HepG2 (cell line): ENCODE results near the gene RNFT2. TPM values are rescaled to one million over a fixed set of nuclear protein-coding genes. Genes with fewer than 3 reads are reported as not detected.
A peak's percentile ranks its signal among the peaks of the same experiment; 100 is the strongest.

Experiments used
- ATAC-seq: fragments of 200-7000 bp; cut with Tn5 transposase; 3 replicates; pipeline ENCODE4 v1.9.1; 2020; ENCODE audit warnings: mild to moderate bottlenecking, moderate library complexity
- BruUV-seq: library from RNA; stranded (reverse); fragments of 400-500 nt; replicated peaks from 2 replicates; lab custom pipeline; 2021; lab: Mats Ljungman, UMichigan
- CTCF ChIA-PET: fragments of 300-600 bp; formaldehyde crosslinking; extraction: SDS; loops from one replicate; lab custom pipeline; 2021; ENCODE audit warnings: low total read pairs, inconsistent platforms, low intra/inter-chr PET ratio; lab: Yijun Ruan, JAX
- POLR2A ChIA-PET: fragments of 350-600 bp; sonication (Branson Sonifier 250); formaldehyde crosslinking; loops from one replicate; lab custom pipeline; 2020; ENCODE audit warnings: antibody characterized with exemption, inconsistent platforms; lab: Yijun Ruan, JAX
- DNase-seq: peaks from one replicate; pipeline ENCODE4 v3.0.0-alpha.2; 2015; ENCODE audit warnings: low spot score
- FAIRE-seq: peaks from 3 replicates; lab custom pipeline; 2011; peaks lifted over from hg19 to GRCh38; lab: Jason Lieb, UNC
- H2AFZ ChIP-seq: one replicate; pipeline ENCODE4 v1.6.1; 2011; ENCODE audit warnings: low read length, inconsistent platforms
- H3K27ac ChIP-seq: fragments of 300-600 bp; 3 replicates; pipeline ENCODE4 v1.8.0; 2011; ENCODE audit warnings: mixed run types, mild to moderate bottlenecking, mixed read lengths, low read length, inconsistent platforms; ENCODE audit not compliant: insufficient read depth; ENCODE audit errors: extremely low read length
- H3K27me3 ChIP-seq, 2 experiments: fragments of 200-600 bp in 1 of 2; 2 replicates in 1 of 2; 3 replicates in 1 of 2; pipeline versions ENCODE4 v1.6.0 to v1.8.0; 2011; ENCODE audit warnings: low read length in 2 of 2, mild to moderate bottlenecking in 2 of 2, moderate library complexity in 2 of 2, inconsistent platforms in 1 of 2; ENCODE audit not compliant: insufficient read depth in 2 of 2, control insufficient read depth in 1 of 2
- H3K36me3 ChIP-seq, 2 experiments: fragments of 200-600 bp in 1 of 2; replicated peaks in 1 of 2; 2 replicates in 1 of 2; 3 replicates in 1 of 2; pipeline versions ENCODE4 v1.5.1 to v1.8.0; 2011; ENCODE audit warnings: low read length in 2 of 2, inconsistent platforms in 1 of 2; ENCODE audit not compliant: insufficient read depth in 2 of 2, control insufficient read depth in 1 of 2
- H3K4me1 ChIP-seq: 2 replicates; pipeline ENCODE4 v1.5.1; 2012; ENCODE audit warnings: low read length, inconsistent platforms; ENCODE audit not compliant: insufficient read depth
- H3K4me2 ChIP-seq: 2 replicates; pipeline ENCODE4 v1.6.0; 2011; ENCODE audit warnings: low read depth, low read length, inconsistent platforms
- H3K4me3 ChIP-seq, 3 experiments: fragments of 200-600 bp in 1 of 3; sonication (generic), shearing (Covaris generic) in 1 of 3; replicated peaks in 1 of 3; 2 replicates each; pipeline ENCODE4 v1.5.1; 2011 to 2016; ENCODE audit warnings: low read length in 3 of 3, inconsistent platforms in 2 of 3, low read depth in 2 of 3, mild to moderate bottlenecking in 2 of 3, control low read depth in 1 of 3, mixed read lengths in 1 of 3; ENCODE audit not compliant: insufficient read depth in 1 of 3
- H3K79me2 ChIP-seq: one replicate; pipeline ENCODE4 v1.6.1; 2011; ENCODE audit warnings: low read length, inconsistent platforms; ENCODE audit not compliant: insufficient read depth
- H3K9ac ChIP-seq: 2 replicates; pipeline ENCODE4 v1.6.0; 2011; ENCODE audit warnings: mild to moderate bottlenecking, low read depth, low read length, inconsistent platforms; ENCODE audit not compliant: insufficient read depth
- H3K9me3 ChIP-seq: 2 replicates; pipeline ENCODE4 v1.5.1; 2012; ENCODE audit warnings: mild to moderate bottlenecking, low read length
- H4K20me1 ChIP-seq: 2 replicates; pipeline ENCODE4 v1.6.0; 2011; ENCODE audit warnings: inconsistent platforms, mild to moderate bottlenecking, low read length, moderate library complexity; ENCODE audit not compliant: insufficient read depth
- AHR ChIP-seq: IDR thresholded peaks from 2 replicates; pipeline ENCODE4 v1.6.1; 2018; ENCODE audit warnings: missing genetic modification reagents, missing compliant biosample characterization
- PCBP2 ChIP-seq: fragments of 200-400 bp; formaldehyde crosslinking; optimal IDR thresholded peaks from 2 replicates; pipeline ENCODE3; 2018; ENCODE audit warnings: low read length, low read depth; ENCODE audit not compliant: poor library complexity, severe bottlenecking
- TAF1 ChIP-seq: sonication (generic); formaldehyde crosslinking; IDR thresholded peaks from 2 replicates; pipeline ENCODE4 v1.4.0; 2020; ENCODE audit warnings: missing genetic modification reagents
- TOE1 ChIP-seq: sonication (generic); formaldehyde crosslinking; IDR thresholded peaks from 2 replicates; pipeline ENCODE4 v1.4.0; 2020; ENCODE audit warnings: mild to moderate bottlenecking, missing genetic modification reagents
- ZNF121 ChIP-seq: sonication (generic); formaldehyde crosslinking; IDR thresholded peaks from 2 replicates; pipeline ENCODE4 v1.5.0; 2020; ENCODE audit warnings: mild to moderate bottlenecking, missing genetic modification reagents
- ZNF362 ChIP-seq: sonication (generic); formaldehyde crosslinking; IDR thresholded peaks from 2 replicates; pipeline ENCODE4 v1.4.0; 2020; ENCODE audit warnings: missing genetic modification reagents, mild to moderate bottlenecking, borderline replicate concordance
- ZNF557 ChIP-seq: sonication (generic); formaldehyde crosslinking; IDR thresholded peaks from 2 replicates; pipeline ENCODE4 v1.4.0; 2020; ENCODE audit warnings: missing genetic modification reagents
- ZNF564 ChIP-seq: sonication (generic); formaldehyde crosslinking; IDR thresholded peaks from 2 replicates; pipeline ENCODE4 v1.8.1; 2023; ENCODE audit warnings: mild to moderate bottlenecking, missing genetic modification reagents
- WGBS: methylation state at CpG from one replicate; pipeline ENCODE4 v1.1.6; 2017; ENCODE audit warnings: low lambda C conversion rate; 5-methylcytosine and 5-hydroxymethylcytosine counted together
- in situ Hi-C: cut with HindIII; loops from 2 replicates; pipeline ENCODE4 v1.10.0; 2017; ENCODE audit warnings: low pct_unique_long_range_greater_than_20kb; ENCODE audit not compliant: extremely low pct_ligation_motif_present
- intact Hi-C: fragments of 100-400 bp; cut with micrococcal nuclease; formaldehyde crosslinking; loops from one replicate; pipeline ENCODE4 v1.10.0; 2022; ENCODE audit not compliant: unreplicated experiment
- polyA plus RNA-seq, 8 experiments: library from polyadenylated mRNA; depleted of rRNA in 3 of 8; stranded (reverse) in 7 of 8; unstranded in 1 of 8; fragments of >200 nt; fragmentation: Illumina TruSeq in 4 of 8; extraction: Trizol in 4 of 8; gene quantifications; 2 replicates each; pipeline versions ENCODE4 v1.2.1 to v1.2.3, GENCODE V29; 2011 to 2016; ENCODE audit warnings: low read depth in 4 of 8, missing spikeins in 1 of 8, mixed read lengths in 1 of 8; ENCODE audit not compliant: insufficient read depth in 1 of 8
- total RNA-seq, 5 experiments: library from RNA; depleted of rRNA; stranded (reverse); fragments of >200 nt; fragmentation: Illumina TruSeq; extraction: Trizol; gene quantifications; 2 replicates each; pipeline ENCODE4 v1.2.3, GENCODE V29; 2016; ENCODE audit warnings: low read depth in 1 of 5
- TF ChIP-seq, protein P1 (sequence below): sonication (generic); formaldehyde crosslinking; conservative IDR thresholded peaks from 2 replicates; pipeline ENCODE4 v1.8.0; 2022; ENCODE audit warnings: low read depth, missing genetic modification reagents

The RNFT2 gene
- total and polyA plus RNA-seq, 2 of the 13 experiments (the other 11 are each of a cell fraction or from before 2014, with no cell fraction given), result 3.3 to 8.3 TPM

DNA sequence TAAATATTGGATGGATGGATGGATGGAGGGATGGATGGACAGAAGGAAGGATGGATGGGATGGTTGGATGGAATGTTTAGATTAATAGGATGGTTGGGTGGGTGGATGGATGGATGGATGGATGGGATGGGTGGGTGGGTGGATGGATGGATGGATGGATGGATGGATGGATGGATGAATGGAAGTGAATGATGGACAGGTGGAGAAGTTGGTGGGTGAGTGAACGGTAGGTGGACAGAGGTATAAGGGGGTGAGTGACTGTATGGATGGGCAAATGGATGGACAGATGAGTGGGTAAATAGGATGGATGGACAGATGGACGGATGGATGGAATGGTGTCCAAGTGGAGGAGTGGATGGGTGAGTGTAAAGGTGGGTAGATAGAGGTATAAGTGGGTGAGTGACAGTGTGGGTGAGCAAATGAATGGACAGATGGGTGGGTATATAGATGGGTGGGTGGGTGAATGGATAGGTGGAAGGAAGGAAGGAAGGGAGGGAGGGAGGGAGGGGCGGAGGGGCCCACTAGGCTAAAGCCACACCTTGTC lies 101.2 kb downstream of the RNFT2 start (continued):
- TF ChIP-seq, protein P1, sequence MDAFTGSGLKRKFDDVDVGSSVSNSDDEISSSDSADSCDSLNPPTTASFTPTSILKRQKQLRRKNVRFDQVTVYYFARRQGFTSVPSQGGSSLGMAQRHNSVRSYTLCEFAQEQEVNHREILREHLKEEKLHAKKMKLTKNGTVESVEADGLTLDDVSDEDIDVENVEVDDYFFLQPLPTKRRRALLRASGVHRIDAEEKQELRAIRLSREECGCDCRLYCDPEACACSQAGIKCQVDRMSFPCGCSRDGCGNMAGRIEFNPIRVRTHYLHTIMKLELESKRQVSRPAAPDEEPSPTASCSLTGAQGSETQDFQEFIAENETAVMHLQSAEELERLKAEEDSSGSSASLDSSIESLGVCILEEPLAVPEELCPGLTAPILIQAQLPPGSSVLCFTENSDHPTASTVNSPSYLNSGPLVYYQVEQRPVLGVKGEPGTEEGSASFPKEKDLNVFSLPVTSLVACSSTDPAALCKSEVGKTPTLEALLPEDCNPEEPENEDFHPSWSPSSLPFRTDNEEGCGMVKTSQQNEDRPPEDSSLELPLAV (CRISPR knock-in tag), result no peak
- TF ChIP-seq TAF1 (CRISPR knock-in tag), result no peak
- TF ChIP-seq TOE1, result no peak
- TF ChIP-seq ZNF362 (CRISPR knock-in tag), result no peak
- TF ChIP-seq ZNF564, result no peak
- no peak for TF ChIP-seq PCBP2
- TF ChIP-seq ZNF557 (CRISPR knock-in tag), result no peak

GRCh38 chr12:116843085-116843484 lies 105.0 kb downstream of the RNFT2 start:
- in situ Hi-C loops (no loop called here), intact Hi-C loops (no loop called here)
- ChIA-PET CTCF (no interaction called here), POLR2A (no interaction called here)
- H3K9me3 ChIP-seq, result no peaks in the 10 kb centered on the region
- H3K27ac ChIP-seq, result no peak overlapping the region
- 81% methylated on average over 6 of the region's 6 CpGs for WGBS
- TF ChIP-seq ZNF121, result 0 out of 2 replicates have a peak, but pooled peaks have one; percentile 18
- no peak for TF ChIP-seq AHR (CRISPR knock-in tag)
- no peak for DNase-seq
- H3K4me3 ChIP-seq, result no peak overlapping the region
- no peaks in the 10 kb centered on the region for H3K4me1 ChIP-seq
- H3K27me3 ChIP-seq, result no peaks in the 10 kb centered on the region
- no peak overlapping the region for H3K4me2 ChIP-seq
- H4K20me1 ChIP-seq, result no peaks in the 10 kb centered on the region
- no peak overlapping the region for H2AFZ ChIP-seq
- no peaks in the 10 kb centered on the region for H3K79me2 ChIP-seq
- no peaks in the 10 kb centered on the region for H3K36me3 ChIP-seq
- no peak for FAIRE-seq
- H3K9ac ChIP-seq, result no peak overlapping the region
- BruUV-seq, result no TSS peak
- ATAC-seq, result no peak
